CD14-positive monocyte (primary cell): ENCODE measurements around the gene OR51A2. TPM values are rescaled to one million over a fixed set of nuclear protein-coding genes. Genes with fewer than 3 reads are reported as not detected.

Experiments
- DNase-seq, 3 donors: peaks; one replicate each; pipeline ENCODE4 v3.0.0-alpha.2; 2011 to 2022
- H2AFZ ChIP-seq: 2 replicates; pipeline ENCODE4 v1.6.0; 2012; ENCODE audit warnings: mild to moderate bottlenecking, low read depth, low read length, inconsistent platforms; ENCODE audit not compliant: insufficient read depth, poor library complexity, severe bottlenecking
- H3K27ac ChIP-seq, 2 donors: 1 replicate in 1 of 2; 2 replicates in 1 of 2; pipeline ENCODE4 v1.5.1; 2012 to 2013; ENCODE audit warnings: low read length in 2 of 2, control low read depth in 1 of 2, inconsistent platforms in 1 of 2, low read depth in 1 of 2, mild to moderate bottlenecking in 1 of 2
- H3K27me3 ChIP-seq, 2 donors: one replicate each; pipeline versions ENCODE4 v1.6.0 to v1.6.1; 2011 to 2013; ENCODE audit warnings: low read length in 2 of 2; ENCODE audit not compliant: control insufficient read depth in 2 of 2, insufficient read depth in 2 of 2
- H3K36me3 ChIP-seq, 2 donors: replicated peaks in 1 of 2; 1 replicate in 1 of 2; 2 replicates in 1 of 2; pipeline versions ENCODE4 v1.5.1 to v1.6.1; 2012 to 2013; ENCODE audit warnings: low read length in 2 of 2, control low read depth in 1 of 2, inconsistent platforms in 1 of 2, mild to moderate bottlenecking in 1 of 2; ENCODE audit not compliant: insufficient read depth in 2 of 2, control insufficient read depth in 1 of 2
- H3K4me1 ChIP-seq, 2 donors: 1 replicate in 1 of 2; 2 replicates in 1 of 2; pipeline versions ENCODE4 v1.5.1 to v1.6.1; 2012 to 2013; ENCODE audit warnings: low read length in 2 of 2, control low read depth in 1 of 2, inconsistent platforms in 1 of 2, mild to moderate bottlenecking in 1 of 2, moderate library complexity in 1 of 2; ENCODE audit not compliant: insufficient read depth in 2 of 2, control insufficient read depth in 1 of 2
- H3K4me2 ChIP-seq: replicated peaks from 2 replicates; pipeline ENCODE3; 2012; ENCODE audit warnings: low read length, moderate library complexity, mild to moderate bottlenecking; ENCODE audit not compliant: poor library complexity, severe bottlenecking; ENCODE audit errors: extremely low read depth
- H3K4me3 ChIP-seq, 3 experiments: fragments of 200-600 bp in 1 of 3; sonication (generic) in 1 of 3; replicated peaks in 1 of 3; 1 replicate in 2 of 3; 2 replicates in 1 of 3; pipeline ENCODE4 v1.5.1; 2011 to 2013; ENCODE audit warnings: low read length in 3 of 3, mild to moderate bottlenecking in 3 of 3, control low read depth in 2 of 3, low read depth in 2 of 3, inconsistent platforms in 1 of 3, moderate library complexity in 1 of 3
- H3K79me2 ChIP-seq: 2 replicates; pipeline ENCODE4 v1.6.0; 2012; ENCODE audit warnings: mild to moderate bottlenecking, control low read depth, inconsistent platforms, low read length, moderate library complexity; ENCODE audit not compliant: insufficient read depth
- H3K9ac ChIP-seq: 2 replicates; pipeline ENCODE4 v1.6.0; 2017; ENCODE audit warnings: low read length, mild to moderate bottlenecking; ENCODE audit not compliant: insufficient read depth, poor library complexity, severe bottlenecking
- H3K9me3 ChIP-seq, 2 donors: replicated peaks in 1 of 2; 1 replicate in 1 of 2; 2 replicates in 1 of 2; pipeline versions ENCODE4 v1.5.1 to v1.6.1; 2012 to 2013; ENCODE audit warnings: low read length in 2 of 2, control low read depth in 1 of 2; ENCODE audit not compliant: control insufficient read depth in 1 of 2, insufficient read depth in 1 of 2
- H4K20me1 ChIP-seq: 2 replicates; pipeline ENCODE4 v1.6.0; 2012; ENCODE audit warnings: mild to moderate bottlenecking, low read length, control low read depth, moderate library complexity; ENCODE audit not compliant: insufficient read depth
- H3K27ac Mint-ChIP-seq, 7 donors: one replicate each; pipeline ENCODE4 v1.8.0; 2020; ENCODE audit warnings: mild to moderate bottlenecking in 7 of 7, mixed read lengths in 7 of 7, moderate library complexity in 6 of 7, inconsistent platforms in 2 of 7
- H3K27me3 Mint-ChIP-seq, 3 donors: one replicate each; pipeline ENCODE4 v1.8.0; 2021 to 2022; ENCODE audit warnings: low read depth in 3 of 3, mild to moderate bottlenecking in 3 of 3, mixed read lengths in 3 of 3, moderate library complexity in 3 of 3, inconsistent platforms in 1 of 3
- H3K36me3 Mint-ChIP-seq, 2 donors: one replicate each; pipeline ENCODE4 v1.8.0; 2020; ENCODE audit warnings: mixed read lengths in 2 of 2, inconsistent platforms in 1 of 2, mild to moderate bottlenecking in 1 of 2
- H3K4me1 Mint-ChIP-seq: one replicate; pipeline ENCODE4 v1.8.0; 2020; ENCODE audit warnings: mild to moderate bottlenecking, mixed read lengths
- H3K4me3 Mint-ChIP-seq, 2 donors: one replicate each; pipeline ENCODE4 v1.8.0; 2020; ENCODE audit warnings: mild to moderate bottlenecking in 2 of 2, mixed read lengths in 2 of 2, moderate library complexity in 1 of 2
- H3K9me3 Mint-ChIP-seq, 7 donors: one replicate each; pipeline ENCODE4 v1.8.0; 2020 to 2022; ENCODE audit warnings: mixed read lengths in 7 of 7, mild to moderate bottlenecking in 6 of 7, moderate library complexity in 6 of 7, inconsistent platforms in 2 of 7
- WGBS: methylation state at CpG from one replicate; pipeline ENCODE4 v1.1.5; 2013; ENCODE audit warnings: missing lambda C conversion rate; ENCODE audit not compliant: insufficient coverage; 5-methylcytosine and 5-hydroxymethylcytosine counted together
- intact Hi-C, 2 donors: fragments of 100-400 bp; cut with micrococcal nuclease; formaldehyde crosslinking; loops; one replicate each; pipeline versions ENCODE4 v1.15.0 to v1.15.1; 2023
- polyA plus RNA-seq, 3 donors: library from polyadenylated mRNA; depleted of rRNA in 1 of 3; unstranded in 2 of 3; stranded (reverse) in 1 of 3; fragments of 300-500 nt in 2 of 3; fragments of >200 nt in 1 of 3; fragmentation: Illumina TruSeq in 2 of 3; gene quantifications; 1 replicate in 2 of 3; 2 replicates in 1 of 3; pipeline ENCODE4 v1.2.3, GENCODE V29; 2012 to 2021
- TF ChIP-seq, protein P1 (sequence below): fragments of 200-600 bp; IDR thresholded peaks from one replicate; pipeline ENCODE4 v1.8.0; 2022; ENCODE audit warnings: antibody characterized with exemption, mild to moderate bottlenecking

Gene OR51A2
- polyA plus RNA-seq, 3 donors = not detected

GRCh38 chr11:4962816-4963215 lies 7.3 kb upstream of the OR51A2 start:
- H4K20me1 ChIP-seq = no peaks in the 10 kb centered on the region
- no peak overlapping the region for H3K4me2 ChIP-seq
- H3K27me3 ChIP-seq = no peaks in the 10 kb centered on the region
- no peak overlapping the region for H2AFZ ChIP-seq
- Mint-ChIP-seq H3K4me3 (no peak overlapping the region), H3K27ac (no peak overlapping the region), H3K4me1 (no peaks in the 10 kb centered on the region), H3K9me3 (peaks cover 0 to 4% (median 0%) of the 10 kb centered on the region in 7 donors), H3K36me3 (no peaks in the 10 kb centered on the region), H3K27me3 (peaks cover 0 to 2% (median 0%) of the 10 kb centered on the region in 3 donors)
- no peak for DNase-seq
- no peak overlapping the region for H3K9ac ChIP-seq
- TF ChIP-seq, protein P1, sequence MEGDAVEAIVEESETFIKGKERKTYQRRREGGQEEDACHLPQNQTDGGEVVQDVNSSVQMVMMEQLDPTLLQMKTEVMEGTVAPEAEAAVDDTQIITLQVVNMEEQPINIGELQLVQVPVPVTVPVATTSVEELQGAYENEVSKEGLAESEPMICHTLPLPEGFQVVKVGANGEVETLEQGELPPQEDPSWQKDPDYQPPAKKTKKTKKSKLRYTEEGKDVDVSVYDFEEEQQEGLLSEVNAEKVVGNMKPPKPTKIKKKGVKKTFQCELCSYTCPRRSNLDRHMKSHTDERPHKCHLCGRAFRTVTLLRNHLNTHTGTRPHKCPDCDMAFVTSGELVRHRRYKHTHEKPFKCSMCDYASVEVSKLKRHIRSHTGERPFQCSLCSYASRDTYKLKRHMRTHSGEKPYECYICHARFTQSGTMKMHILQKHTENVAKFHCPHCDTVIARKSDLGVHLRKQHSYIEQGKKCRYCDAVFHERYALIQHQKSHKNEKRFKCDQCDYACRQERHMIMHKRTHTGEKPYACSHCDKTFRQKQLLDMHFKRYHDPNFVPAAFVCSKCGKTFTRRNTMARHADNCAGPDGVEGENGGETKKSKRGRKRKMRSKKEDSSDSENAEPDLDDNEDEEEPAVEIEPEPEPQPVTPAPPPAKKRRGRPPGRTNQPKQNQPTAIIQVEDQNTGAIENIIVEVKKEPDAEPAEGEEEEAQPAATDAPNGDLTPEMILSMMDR = no peak
- H3K4me1 ChIP-seq = no peaks in the 10 kb centered on the region
- intact Hi-C loops = no loop called here
- no CpG with 5 or more reads among the region's 1 CpG for WGBS
- no peaks in the 10 kb centered on the region for H3K79me2 ChIP-seq
- no peak overlapping the region for H3K27ac ChIP-seq
- H3K4me3 ChIP-seq = no peak overlapping the region
- H3K36me3 ChIP-seq = no peaks in the 10 kb centered on the region
- no peaks in the 10 kb centered on the region for H3K9me3 ChIP-seq

DNA sequence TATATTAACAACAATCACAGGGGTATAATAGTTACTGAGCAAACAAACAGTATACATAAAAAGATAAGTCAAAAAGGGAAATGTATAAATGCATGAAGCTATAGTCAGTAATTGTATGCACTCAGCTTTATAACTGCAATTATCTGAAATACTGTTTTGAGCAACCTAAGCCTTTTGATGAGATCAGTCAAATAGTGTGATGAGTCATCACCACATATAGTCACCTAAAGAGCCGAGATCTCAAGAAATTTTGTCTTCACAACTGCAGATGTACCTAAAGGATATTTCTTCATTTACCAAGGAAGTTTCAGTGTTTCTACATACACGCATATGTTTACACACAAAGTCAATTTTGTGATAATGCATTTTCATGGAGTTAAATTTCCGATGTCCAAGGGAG lies 5.4 kb upstream of the OR51A2 start:
- no peak overlapping the region for H3K27ac Mint-ChIP-seq
- H2AFZ ChIP-seq = no peak overlapping the region
- no peak overlapping the region for H3K4me3 Mint-ChIP-seq
- H4K20me1 ChIP-seq = no peaks in the 10 kb centered on the region
- no peaks in the 10 kb centered on the region for H3K4me1 ChIP-seq
- no peaks in the 10 kb centered on the region for H3K79me2 ChIP-seq
- intact Hi-C loops = no loop called here
- H3K9ac ChIP-seq = no peak overlapping the region
- no peaks in the 10 kb centered on the region for H3K27me3 ChIP-seq
- H3K36me3 ChIP-seq = no peaks in the 10 kb centered on the region
- WGBS = no CpG with 5 or more reads among the region's 3 CpGs
- peaks cover 0 to 2% (median 0%) of the 10 kb centered on the region in 3 donors for H3K27me3 Mint-ChIP-seq
- H3K4me1 Mint-ChIP-seq = no peaks in the 10 kb centered on the region
- H3K9me3 Mint-ChIP-seq = peaks cover 0 to 4% (median 0%) of the 10 kb centered on the region in 7 donors
- no peak for DNase-seq
- H3K4me3 ChIP-seq = no peak overlapping the region
- no peaks in the 10 kb centered on the region for H3K9me3 ChIP-seq
- TF ChIP-seq, protein P1 = no peak
- no peak overlapping the region for H3K27ac ChIP-seq
- no peaks in the 10 kb centered on the region for H3K36me3 Mint-ChIP-seq
- no peak overlapping the region for H3K4me2 ChIP-seq
